Astrocyte of the cerebellum (primary cell): ENCODE data around the gene PLPPR5.
A peak's percentile ranks its signal among the peaks of the same experiment; 100 is the strongest.

Source experiments
- DNase-seq: peaks from one replicate; pipeline ENCODE4 v3.0.0-alpha.2; 2011; ENCODE audit warnings: low read depth
- H3K4me3 ChIP-seq: 2 replicates; pipeline ENCODE4 v1.5.1; 2011; ENCODE audit warnings: mild to moderate bottlenecking, low read depth, low read length, moderate library complexity
- in situ Hi-C: cut with HindIII; loops from 2 replicates; pipeline ENCODE4 v1.10.0; 2017; ENCODE audit warnings: low sequenced_read_pairs
- TF ChIP-seq, protein P1 (sequence below): IDR thresholded peaks from 2 replicates; pipeline ENCODE4 v1.5.1; 2012; ENCODE audit warnings: low read length, low read depth, moderate library complexity, mild to moderate bottlenecking; ENCODE audit errors: missing control alignments

PLPPR5 gene

DNA sequence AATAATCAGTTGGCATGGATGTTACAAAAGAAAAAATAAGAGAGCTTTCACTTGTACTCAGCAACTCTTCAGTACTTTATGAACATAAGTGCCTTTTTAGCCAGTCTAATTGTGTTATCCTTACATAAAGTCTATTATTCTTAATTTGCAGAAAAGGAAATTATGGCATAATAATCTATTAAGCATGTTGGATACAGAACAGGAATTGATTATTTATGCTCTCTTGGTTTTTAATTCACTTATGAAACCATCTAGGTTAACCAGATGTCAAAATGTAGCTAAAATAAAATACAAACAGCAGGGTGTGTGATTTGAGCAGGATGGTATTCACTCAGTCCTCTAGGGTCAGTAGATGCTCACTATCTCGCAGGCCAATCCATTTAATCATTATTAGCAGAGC lies 79.7 kb downstream of the PLPPR5 start:
- TF ChIP-seq, protein P1, sequence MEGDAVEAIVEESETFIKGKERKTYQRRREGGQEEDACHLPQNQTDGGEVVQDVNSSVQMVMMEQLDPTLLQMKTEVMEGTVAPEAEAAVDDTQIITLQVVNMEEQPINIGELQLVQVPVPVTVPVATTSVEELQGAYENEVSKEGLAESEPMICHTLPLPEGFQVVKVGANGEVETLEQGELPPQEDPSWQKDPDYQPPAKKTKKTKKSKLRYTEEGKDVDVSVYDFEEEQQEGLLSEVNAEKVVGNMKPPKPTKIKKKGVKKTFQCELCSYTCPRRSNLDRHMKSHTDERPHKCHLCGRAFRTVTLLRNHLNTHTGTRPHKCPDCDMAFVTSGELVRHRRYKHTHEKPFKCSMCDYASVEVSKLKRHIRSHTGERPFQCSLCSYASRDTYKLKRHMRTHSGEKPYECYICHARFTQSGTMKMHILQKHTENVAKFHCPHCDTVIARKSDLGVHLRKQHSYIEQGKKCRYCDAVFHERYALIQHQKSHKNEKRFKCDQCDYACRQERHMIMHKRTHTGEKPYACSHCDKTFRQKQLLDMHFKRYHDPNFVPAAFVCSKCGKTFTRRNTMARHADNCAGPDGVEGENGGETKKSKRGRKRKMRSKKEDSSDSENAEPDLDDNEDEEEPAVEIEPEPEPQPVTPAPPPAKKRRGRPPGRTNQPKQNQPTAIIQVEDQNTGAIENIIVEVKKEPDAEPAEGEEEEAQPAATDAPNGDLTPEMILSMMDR = no peak
- no peak overlapping the region for H3K4me3 ChIP-seq
- in situ Hi-C loops = no loop called here
- no peak for DNase-seq

DNA sequence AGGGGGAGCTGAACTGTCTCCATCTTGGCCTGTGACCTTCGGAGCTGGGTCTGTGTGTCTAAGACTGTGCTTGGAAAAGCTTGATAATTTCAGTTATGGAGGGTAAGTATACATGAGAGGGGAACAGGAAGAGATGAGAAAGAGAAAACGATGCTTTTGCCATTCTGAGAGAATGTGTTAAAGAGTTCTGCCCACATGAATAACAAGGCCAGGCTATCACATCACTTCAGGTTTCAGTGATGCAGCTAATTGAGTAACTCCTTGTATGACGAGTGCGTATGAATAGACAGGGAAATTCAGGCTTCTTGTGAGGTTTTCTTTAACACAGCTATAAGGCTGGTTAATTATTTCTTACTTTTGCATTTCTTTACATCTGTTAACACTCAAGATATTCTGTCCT lies 81.0 kb downstream of the PLPPR5 start:
- TF ChIP-seq, protein P1 = no peak
- in situ Hi-C loops = no loop called here
- no peak for DNase-seq
- no peak overlapping the region for H3K4me3 ChIP-seq

DNA sequence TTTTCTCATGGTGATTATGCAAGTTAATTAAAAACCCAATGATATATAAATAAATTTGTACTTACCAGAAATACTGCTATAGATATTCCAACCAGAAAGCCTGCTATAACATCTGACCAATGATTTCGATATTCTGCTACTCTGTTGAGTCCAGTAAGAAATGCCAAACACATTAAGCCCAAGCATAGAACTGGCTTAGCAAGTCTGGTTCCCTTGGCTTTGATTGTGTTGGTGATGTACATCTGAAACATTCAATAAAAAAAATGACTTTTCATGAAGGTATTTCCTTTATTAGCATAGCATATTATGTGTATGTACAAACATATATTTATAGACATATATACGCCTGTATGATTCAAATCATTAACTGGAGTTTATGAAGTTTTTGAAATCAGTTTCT lies 82.8 kb downstream of the PLPPR5 start:
- in situ Hi-C loops = no loop called here
- H3K4me3 ChIP-seq = no peak overlapping the region
- TF ChIP-seq, protein P1 = no peak
- DNase-seq = no peak

DNA sequence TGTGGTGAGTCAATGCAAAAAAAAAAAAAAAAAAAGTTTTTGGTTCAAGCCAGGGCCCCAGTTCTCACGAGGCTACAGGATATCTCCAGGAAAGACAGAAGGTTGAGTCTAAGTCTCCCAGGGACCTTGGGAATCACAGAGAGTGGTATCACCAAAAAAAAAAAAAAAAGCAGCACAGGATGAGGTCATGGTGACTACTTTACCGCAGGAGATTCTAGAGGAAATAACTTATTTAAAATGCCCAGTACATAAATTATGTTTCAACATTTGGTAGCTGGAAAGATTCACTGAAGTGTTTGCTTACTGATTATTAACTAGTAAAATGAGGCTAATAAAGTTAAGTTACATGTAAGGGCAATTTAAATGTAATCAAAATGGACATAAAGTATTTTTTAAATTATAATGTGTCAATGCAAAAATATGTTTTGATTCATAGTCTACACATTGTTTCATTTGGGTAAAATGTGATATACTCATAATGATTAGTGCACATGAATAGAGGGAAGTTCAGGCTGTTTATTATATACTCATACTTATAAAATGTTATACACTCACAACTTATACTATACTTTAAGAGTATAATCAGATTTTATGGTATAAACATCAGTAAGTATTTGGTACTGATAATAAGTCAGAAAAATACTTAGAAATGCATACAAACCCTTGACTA lies 84.1 kb downstream of the PLPPR5 start:
- no peak overlapping the region for H3K4me3 ChIP-seq
- peak; percentile 23 for DNase-seq
- TF ChIP-seq, protein P1 = no peak
- in situ Hi-C loops = no loop called here

DNA sequence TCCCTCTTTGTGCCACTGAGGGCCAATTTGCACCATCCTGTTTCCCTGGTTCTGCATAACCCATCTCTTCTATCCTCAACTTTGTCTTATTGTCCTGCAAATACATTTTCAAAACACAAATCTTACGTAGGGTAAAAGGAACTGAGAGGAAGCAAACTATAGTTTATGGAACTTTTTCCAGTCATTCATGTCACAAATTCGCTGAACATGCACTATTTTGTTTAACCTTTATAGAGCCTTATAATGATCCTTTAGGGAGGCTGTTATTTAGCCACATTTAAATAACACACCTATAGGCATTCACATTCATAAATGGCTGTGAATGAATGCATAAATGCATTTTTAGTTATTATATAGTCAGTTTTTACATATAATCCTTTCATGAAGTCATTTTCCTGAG lies 85.0 kb downstream of the PLPPR5 start:
- TF ChIP-seq, protein P1 = no peak
- no peak overlapping the region for H3K4me3 ChIP-seq
- in situ Hi-C loops = no loop called here
- no peak for DNase-seq

DNA sequence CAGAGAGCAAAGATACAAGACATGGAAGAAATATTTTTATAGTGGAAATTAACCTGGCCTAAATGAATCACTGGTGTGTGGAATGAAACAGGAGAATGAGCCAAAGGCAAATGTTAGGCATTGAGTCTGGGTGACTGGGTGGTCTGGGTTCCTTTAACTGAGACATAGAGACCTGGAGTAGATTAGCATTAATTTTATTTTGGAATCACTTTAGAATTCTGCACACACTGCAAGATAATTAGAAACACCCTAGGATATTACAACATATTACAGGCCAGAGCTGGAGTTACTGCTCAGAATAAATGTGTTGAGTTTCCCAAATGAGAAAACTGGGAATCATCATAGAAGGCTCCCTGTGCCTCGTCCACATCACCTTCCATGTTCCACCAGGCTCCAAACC lies 85.5 kb downstream of the PLPPR5 start:
- in situ Hi-C loops = no loop called here
- no peak overlapping the region for H3K4me3 ChIP-seq
- no peak for DNase-seq
- TF ChIP-seq, protein P1 = no peak
